HCT116 (cell line): Measurements from ENCODE around the gene ZNF521. TPM values are rescaled to one million over a fixed set of nuclear protein-coding genes. Genes with fewer than 3 reads are reported as not detected.

Source experiments
- ATAC-seq: fragments of 200-7000 bp; cut with Tn5 transposase; 2 replicates; pipeline ENCODE4 v1.9.1; 2020; ENCODE audit warnings: mild to moderate bottlenecking, moderate library complexity
- BruUV-seq: library from RNA; stranded (reverse); fragments of 400-500 nt; replicated peaks from 2 replicates; lab custom pipeline; 2021; lab: Mats Ljungman, UMichigan
- CTCF ChIA-PET: fragments of 300-600 bp; sonication (Branson Sonifier 250); formaldehyde crosslinking; loops from one replicate; lab custom pipeline; 2021; ENCODE audit warnings: antibody characterized with exemption; lab: Charles Lee
- POLR2A ChIA-PET: fragments of 300-600, 350-600 bp; sonication (Branson Sonifier 250); formaldehyde crosslinking; loops from one replicate; lab custom pipeline; 2021; ENCODE audit warnings: antibody characterized with exemption; lab: Charles Lee
- RAD21 ChIA-PET, 2 experiments: fragments of 300-600 bp; sonication (Branson Sonifier 250); formaldehyde crosslinking; loops; one replicate each; lab custom pipeline; 2023; ENCODE audit warnings: low total read pairs in 2 of 2; ENCODE audit not compliant: uncharacterized antibody in 2 of 2, unreplicated experiment in 2 of 2, low non-redundant PET in 1 of 2; lab: Charles Lee
- DNase-seq: peaks from one replicate; pipeline ENCODE4 v3.0.0-alpha.2; 2010; ENCODE audit warnings: low read depth, low spot score
- H2AFZ ChIP-seq: fragments of 200-600 bp; shearing (Covaris generic), sonication (generic); 2 replicates; pipeline ENCODE4 v1.6.1; 2017; ENCODE audit warnings: low read depth, mixed run types, mixed read lengths, antibody characterized with exemption, low read length; ENCODE audit not compliant: poor library complexity, severe bottlenecking
- H3K27ac ChIP-seq: 2 replicates; pipeline ENCODE4 v1.5.1; 2012; ENCODE audit warnings: low read depth, low read length
- H3K27me3 ChIP-seq: fragments of 200-600 bp; sonication (generic); 2 replicates; pipeline ENCODE4 v1.6.1; 2016; ENCODE audit warnings: mixed run types, low read length, mixed read lengths; ENCODE audit not compliant: insufficient read depth
- H3K36me3 ChIP-seq, 2 experiments: fragments of 200-500 bp in 1 of 2; fragments of 200-600 bp in 1 of 2; sonication (Bioruptor generic) in 1 of 2; sonication (generic) in 1 of 2; 2 replicates each; pipeline versions ENCODE4 v1.5.1 to v1.6.1; 2014 to 2016; ENCODE audit warnings: low read length in 2 of 2, inconsistent platforms in 1 of 2, mixed read lengths in 1 of 2, mixed run types in 1 of 2; ENCODE audit not compliant: insufficient read depth in 2 of 2, control insufficient read depth in 1 of 2
- H3K4me1 ChIP-seq, 2 experiments: fragments of 200-600 bp in 1 of 2; sonication (generic) in 1 of 2; 2 replicates each; pipeline versions ENCODE4 v1.5.1 to v1.6.1; 2012 to 2017; ENCODE audit warnings: low read length in 2 of 2, inconsistent platforms in 1 of 2, mild to moderate bottlenecking in 1 of 2, mixed read lengths in 1 of 2, mixed run types in 1 of 2, moderate library complexity in 1 of 2; ENCODE audit not compliant: insufficient read depth in 2 of 2, control insufficient read depth in 1 of 2
- H3K4me2 ChIP-seq: fragments of 200-600 bp; sonication (generic); 2 replicates; pipeline ENCODE4 v1.6.1; 2017; ENCODE audit warnings: mixed run types, low read length, mixed read lengths
- H3K4me3 ChIP-seq, 2 experiments: fragments of 200-600 bp in 1 of 2; sonication (generic) in 1 of 2; replicated peaks in 1 of 2; 2 replicates each; pipeline ENCODE4 v1.5.1; 2011 to 2016; ENCODE audit warnings: low read length in 2 of 2, control low read depth in 1 of 2, low read depth in 1 of 2, mild to moderate bottlenecking in 1 of 2, mixed read lengths in 1 of 2, mixed run types in 1 of 2
- H3K79me2 ChIP-seq: fragments of 200-600 bp; sonication (generic); 2 replicates; pipeline ENCODE4 v1.6.1; 2017; ENCODE audit warnings: mild to moderate bottlenecking, mixed run types, low read length, moderate library complexity, mixed read lengths; ENCODE audit not compliant: insufficient read depth
- H3K9ac ChIP-seq: fragments of 200-600 bp; sonication (generic); 2 replicates; pipeline ENCODE4 v1.6.1; 2016; ENCODE audit warnings: low read length, mixed read lengths
- H3K9me2 ChIP-seq: fragments of 200-600 bp; sonication (generic), shearing (Covaris generic); 2 replicates; pipeline ENCODE4 v1.6.1; 2017; ENCODE audit warnings: mixed run types, mild to moderate bottlenecking, moderate library complexity; ENCODE audit not compliant: insufficient read depth
- H3K9me3 ChIP-seq, 2 experiments: fragments of 200-500 bp in 1 of 2; fragments of 200-600 bp in 1 of 2; sonication (Bioruptor generic) in 1 of 2; sonication (generic) in 1 of 2; 2 replicates each; pipeline ENCODE4 v1.6.1; 2014 to 2017; ENCODE audit warnings: low read length in 2 of 2, mixed read lengths in 2 of 2, inconsistent platforms in 1 of 2, low read depth in 1 of 2, mild to moderate bottlenecking in 1 of 2, mixed run types in 1 of 2, moderate library complexity in 1 of 2; ENCODE audit not compliant: control insufficient read depth in 1 of 2, insufficient read depth in 1 of 2
- H4K20me1 ChIP-seq: fragments of 200-600 bp; sonication (generic), shearing (Covaris generic); 2 replicates; pipeline ENCODE4 v1.6.1; 2017; ENCODE audit warnings: mixed run types, mild to moderate bottlenecking, moderate library complexity; ENCODE audit not compliant: insufficient read depth
- CEBPB ChIP-seq: IDR thresholded peaks from 2 replicates; pipeline ENCODE4 v1.6.1; 2012; ENCODE audit warnings: low read depth
- ELF1 ChIP-seq: IDR thresholded peaks from 2 replicates; pipeline ENCODE4 v1.6.1; 2012; ENCODE audit warnings: low read depth, borderline replicate concordance
- EZH2 ChIP-seq: fragments of 200-600 bp; sonication (generic); IDR thresholded peaks from 2 replicates; pipeline ENCODE4 v1.6.1; 2017; ENCODE audit warnings: antibody characterized with exemption, mixed run types
- SRF ChIP-seq: IDR thresholded peaks from 2 replicates; pipeline ENCODE4 v1.6.1; 2012; ENCODE audit warnings: low read depth
- TCF7L2 ChIP-seq: IDR thresholded peaks from 2 replicates; pipeline ENCODE4 v1.7.0; 2011; ENCODE audit warnings: borderline replicate concordance, inconsistent platforms; ENCODE audit not compliant: insufficient read depth, insufficient read length; ENCODE audit errors: extremely low read depth
- ZFX ChIP-seq: fragments of 450-650 bp; IDR thresholded peaks from 2 replicates; pipeline ENCODE4 v1.6.1; 2017
- ZNF274 ChIP-seq: fragments of 200-500 bp; sonication (Bioruptor generic); IDR thresholded peaks from 2 replicates; pipeline ENCODE4 v1.6.1; 2014; ENCODE audit warnings: mild to moderate bottlenecking, low read depth, low read length, inconsistent platforms
- intact Hi-C: fragments of 100-400 bp; cut with micrococcal nuclease; formaldehyde crosslinking; loops from 2 replicates; pipeline ENCODE4 v1.10.0; 2022
- total RNA-seq: library from RNA; stranded (reverse); gene quantifications from one replicate; pipeline ENCODE4 v1.2.1, GENCODE V29; 2021; ENCODE audit not compliant: unreplicated experiment
- TF ChIP-seq, protein P1 (sequence below): IDR thresholded peaks from 2 replicates; pipeline ENCODE4 v1.6.1; 2011; ENCODE audit warnings: mild to moderate bottlenecking, low read length, moderate library complexity; ENCODE audit not compliant: insufficient replicate concordance; ENCODE audit errors: extremely low read depth

The ZNF521 gene
- total RNA-seq, 1 experiment from 2014 or later, result 0.10 TPM

DNA sequence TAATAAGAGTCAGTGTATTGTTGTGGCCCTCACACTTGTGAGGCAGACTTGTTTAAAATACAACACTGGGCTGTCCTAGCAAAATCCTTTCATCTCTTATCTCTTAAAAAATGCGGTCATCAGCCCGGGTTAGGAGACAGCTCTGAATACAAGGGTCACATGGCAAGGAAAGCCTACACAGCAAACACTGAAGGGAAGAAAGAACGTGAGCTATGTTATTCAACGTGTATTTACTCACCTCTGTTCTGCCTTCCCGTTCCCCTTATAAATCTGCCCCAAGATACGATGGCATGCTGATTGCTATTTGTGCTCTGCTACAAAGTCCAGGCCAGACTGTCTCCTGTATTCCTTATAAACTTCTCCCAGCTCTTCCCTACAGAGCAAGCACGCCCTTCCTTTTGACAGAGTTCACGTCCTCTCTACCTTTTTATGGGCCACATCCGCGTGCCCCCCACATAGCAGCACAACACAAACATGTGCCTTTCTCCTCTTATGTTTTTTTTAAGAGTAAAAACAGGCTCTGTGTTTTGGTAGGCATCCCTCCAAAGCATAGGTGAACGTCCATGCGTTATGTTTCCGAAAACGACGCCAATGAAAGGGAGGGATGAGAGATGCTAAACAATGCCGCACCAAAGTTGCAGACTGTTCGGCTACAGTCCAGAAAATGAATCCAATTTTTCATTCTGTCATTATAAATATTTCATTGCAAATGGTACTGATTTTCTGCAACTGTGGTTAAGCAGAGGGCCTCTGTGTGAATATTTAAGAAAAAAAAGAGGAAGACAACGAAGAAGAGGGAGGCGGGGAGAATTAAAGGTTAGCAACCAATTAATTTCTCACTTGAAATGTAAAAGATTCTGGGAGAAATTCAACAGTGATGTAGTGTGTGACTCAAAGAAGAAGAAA is 274.7 kb downstream of the ZNF521 start:
- ChIA-PET POLR2A (no interaction called here), CTCF (no interaction called here), RAD21 (no interaction called here)
- intact Hi-C loops, result no loop called here
- Histone ChIP-seq H3K4me3 (no peak overlapping the region), H4K20me1 (no peaks in the 10 kb centered on the region), H3K4me2 (no peak overlapping the region), H3K9me3 (no peaks in the 10 kb centered on the region; a peak in 1 of 4 replicates), H3K9me2 (no peaks in the 10 kb centered on the region), H3K79me2 (no peaks in the 10 kb centered on the region), H3K27me3 (peaks cover 15% of the 10 kb centered on the region), H2AFZ (no peak overlapping the region), H3K27ac (no peak overlapping the region), H3K36me3 (no peaks in the 10 kb centered on the region), H3K9ac (no peak overlapping the region), H3K4me1 (no peaks in the 10 kb centered on the region)
- ATAC-seq (no peak), DNase-seq (no peak)
- BruUV-seq, result no TSS peak
- TF ChIP-seq SRF (no peak), TCF7L2 (no peak), ZNF274 (no peak), ELF1 (no peak), ZFX (no peak), CEBPB (no peak), EZH2 (no peak)
- TF ChIP-seq, protein P1, sequence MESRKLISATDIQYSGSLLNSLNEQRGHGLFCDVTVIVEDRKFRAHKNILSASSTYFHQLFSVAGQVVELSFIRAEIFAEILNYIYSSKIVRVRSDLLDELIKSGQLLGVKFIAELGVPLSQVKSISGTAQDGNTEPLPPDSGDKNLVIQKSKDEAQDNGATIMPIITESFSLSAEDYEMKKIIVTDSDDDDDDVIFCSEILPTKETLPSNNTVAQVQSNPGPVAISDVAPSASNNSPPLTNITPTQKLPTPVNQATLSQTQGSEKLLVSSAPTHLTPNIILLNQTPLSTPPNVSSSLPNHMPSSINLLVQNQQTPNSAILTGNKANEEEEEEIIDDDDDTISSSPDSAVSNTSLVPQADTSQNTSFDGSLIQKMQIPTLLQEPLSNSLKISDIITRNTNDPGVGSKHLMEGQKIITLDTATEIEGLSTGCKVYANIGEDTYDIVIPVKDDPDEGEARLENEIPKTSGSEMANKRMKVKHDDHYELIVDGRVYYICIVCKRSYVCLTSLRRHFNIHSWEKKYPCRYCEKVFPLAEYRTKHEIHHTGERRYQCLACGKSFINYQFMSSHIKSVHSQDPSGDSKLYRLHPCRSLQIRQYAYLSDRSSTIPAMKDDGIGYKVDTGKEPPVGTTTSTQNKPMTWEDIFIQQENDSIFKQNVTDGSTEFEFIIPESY, result no peak
